Activated CD4-positive, alpha-beta T cell treated with anti-CD3 and anti-CD28 coated beads, Interleukin-2, amount 50 U/mL, for 4 hours (primary cell): ENCODE data around the gene QSOX1.

ENCODE experiments used
- DNase-seq, 2 experiments: peaks; one replicate each; pipeline ENCODE4 v3.0.0-alpha.2; 2020

The QSOX1 gene

GRCh38 chr1:180217006-180217405 is 62.3 kb downstream of the QSOX1 start:
- DNase-seq = no peak

DNA sequence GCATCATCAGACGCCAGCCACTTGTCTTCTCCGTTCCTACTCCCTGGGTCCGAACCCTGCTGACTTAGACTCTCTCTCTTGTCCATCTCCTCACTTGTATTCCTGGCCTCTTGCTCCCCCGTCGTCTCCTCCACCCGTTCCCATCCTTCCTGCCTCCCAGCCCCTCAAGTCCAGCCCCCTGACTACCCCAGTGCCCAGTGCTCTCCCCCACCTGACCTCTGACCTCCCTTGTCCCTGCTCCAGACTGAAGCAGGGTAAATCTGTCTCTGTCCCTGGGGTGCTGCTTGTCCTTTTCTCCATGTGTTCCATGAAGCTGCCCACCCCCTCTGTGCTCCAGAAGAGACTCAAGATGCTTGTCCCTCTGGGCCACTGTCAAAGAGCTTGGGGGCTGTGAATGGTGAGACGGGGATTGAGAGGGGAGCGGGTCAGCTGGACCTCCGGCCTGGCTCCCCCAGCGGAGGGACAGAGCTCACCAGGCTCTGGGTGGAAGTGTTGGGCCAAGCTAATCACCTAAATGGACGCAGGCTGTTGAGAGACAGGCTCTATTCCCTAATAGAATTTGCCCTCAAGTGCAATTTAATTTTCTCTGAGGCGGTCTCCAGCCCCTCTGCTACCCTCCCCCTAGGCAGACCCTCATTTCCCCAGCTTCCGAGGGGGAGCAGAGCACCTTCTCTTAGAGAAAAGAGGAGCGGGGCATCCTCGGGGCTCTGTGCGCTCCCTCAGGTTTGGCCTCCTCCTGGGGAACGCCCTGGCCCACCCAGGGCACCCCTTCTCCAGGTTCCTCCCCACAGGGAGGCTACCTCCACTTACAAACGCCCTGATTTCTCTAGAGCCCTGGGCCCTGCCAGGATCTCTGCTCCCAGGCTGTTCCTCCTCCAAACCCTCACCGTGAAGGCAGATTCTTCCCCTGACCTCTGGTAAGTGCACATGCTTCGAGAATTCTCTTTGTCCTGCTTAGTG is 64.4 kb downstream of the QSOX1 start:
- no peak for DNase-seq

DNA sequence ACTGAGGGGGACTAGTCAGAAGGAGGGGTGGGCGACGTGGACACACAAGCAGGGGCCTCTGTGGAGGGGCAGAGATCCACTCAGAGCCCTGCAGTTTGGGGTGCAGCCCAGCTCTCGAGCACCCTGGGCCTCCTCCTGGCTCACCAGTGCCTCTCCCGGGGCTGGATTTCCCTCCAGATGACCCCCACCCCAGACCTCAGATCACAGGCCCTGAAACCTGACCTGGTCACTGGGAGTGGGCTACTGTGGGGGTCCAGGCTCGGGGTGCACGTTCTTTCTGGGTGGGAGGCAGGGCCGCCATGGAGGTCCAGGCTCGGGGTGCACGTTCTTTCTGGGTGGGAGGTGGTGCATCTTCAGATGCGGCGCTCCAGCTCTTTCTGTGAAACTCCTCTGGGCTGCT is 65.1 kb downstream of the QSOX1 start:
- no peak for DNase-seq

- no peak for DNase-seq
Measured at GRCh38 chr1:180221462-180221861, 66.8 kb downstream of the QSOX1 start.

DNA sequence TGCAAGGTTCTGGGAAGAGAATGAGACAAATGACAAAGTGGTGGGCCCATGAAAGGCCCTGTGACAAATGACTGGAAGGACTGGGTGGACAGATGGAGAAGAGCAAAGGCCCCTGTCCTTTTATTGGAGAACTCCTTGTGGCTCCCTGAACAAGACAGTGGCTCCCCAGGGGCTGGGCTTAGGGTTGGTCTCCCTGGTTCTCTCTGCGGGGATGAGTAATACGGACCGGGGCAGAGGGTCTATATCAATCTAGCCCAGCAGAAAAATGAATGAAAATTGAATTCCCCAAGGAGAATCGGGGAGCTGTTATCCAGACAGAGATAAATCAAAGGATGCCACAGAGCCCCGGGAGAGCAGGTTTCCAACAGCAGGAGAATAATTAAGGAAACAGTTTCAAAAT is 70.2 kb downstream of the QSOX1 start:
- no peak for DNase-seq

DNA sequence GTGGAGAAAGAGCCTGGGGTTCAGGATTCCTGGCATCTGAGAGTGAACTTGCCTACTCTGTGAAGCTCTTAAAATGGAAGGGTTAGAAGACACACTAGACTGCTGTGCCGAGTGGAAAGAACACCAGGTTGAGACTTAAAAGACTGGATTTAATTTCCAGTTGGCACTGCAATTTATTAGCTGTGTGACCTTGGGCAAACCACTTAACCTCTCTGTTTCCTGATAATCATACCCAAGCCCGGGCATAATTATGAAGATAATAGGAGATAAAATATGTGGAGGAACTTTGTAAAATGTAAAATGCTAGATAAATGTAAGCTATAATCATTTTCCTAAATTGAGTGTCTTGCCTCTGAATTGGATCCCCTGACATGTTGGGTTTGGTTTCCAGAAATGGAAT is 70.7 kb downstream of the QSOX1 start:
- no peak for DNase-seq

DNA sequence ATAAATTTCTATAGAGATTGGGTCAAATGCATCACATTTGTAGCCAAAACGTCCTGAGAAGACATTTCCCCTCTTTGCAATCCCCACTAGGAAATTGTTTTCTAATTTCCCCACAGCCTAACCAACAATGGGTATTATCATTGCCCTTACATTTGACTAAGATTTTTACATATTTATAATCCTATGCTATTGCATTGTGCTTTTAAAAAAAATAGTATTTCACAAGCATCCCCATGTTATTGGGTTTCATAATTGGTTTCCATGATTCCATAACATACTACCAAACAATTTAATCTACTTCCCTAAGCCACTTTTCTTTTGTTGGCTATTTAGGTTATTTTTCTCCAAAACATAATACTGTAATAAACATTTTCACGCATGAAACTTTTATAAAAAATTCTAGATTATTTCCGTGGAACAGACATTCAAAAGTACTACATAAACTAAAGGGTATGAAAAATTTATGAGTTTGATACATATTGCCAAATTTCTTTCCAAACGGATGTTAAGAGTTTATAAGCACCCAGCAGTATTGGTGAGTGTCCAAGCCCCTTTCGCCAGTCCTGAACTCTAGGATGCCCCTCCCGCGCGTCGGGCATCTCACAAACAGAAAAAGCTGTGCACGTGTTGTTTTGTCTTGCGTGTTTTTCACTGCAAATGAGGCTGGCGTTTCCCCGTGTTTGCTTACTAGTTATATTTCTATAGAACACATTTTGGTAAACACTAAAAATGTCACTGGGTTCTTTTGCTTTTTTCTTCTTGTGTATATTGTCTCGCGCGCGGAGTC is 73.4 kb downstream of the QSOX1 start:
- DNase-seq = no peak

DNA sequence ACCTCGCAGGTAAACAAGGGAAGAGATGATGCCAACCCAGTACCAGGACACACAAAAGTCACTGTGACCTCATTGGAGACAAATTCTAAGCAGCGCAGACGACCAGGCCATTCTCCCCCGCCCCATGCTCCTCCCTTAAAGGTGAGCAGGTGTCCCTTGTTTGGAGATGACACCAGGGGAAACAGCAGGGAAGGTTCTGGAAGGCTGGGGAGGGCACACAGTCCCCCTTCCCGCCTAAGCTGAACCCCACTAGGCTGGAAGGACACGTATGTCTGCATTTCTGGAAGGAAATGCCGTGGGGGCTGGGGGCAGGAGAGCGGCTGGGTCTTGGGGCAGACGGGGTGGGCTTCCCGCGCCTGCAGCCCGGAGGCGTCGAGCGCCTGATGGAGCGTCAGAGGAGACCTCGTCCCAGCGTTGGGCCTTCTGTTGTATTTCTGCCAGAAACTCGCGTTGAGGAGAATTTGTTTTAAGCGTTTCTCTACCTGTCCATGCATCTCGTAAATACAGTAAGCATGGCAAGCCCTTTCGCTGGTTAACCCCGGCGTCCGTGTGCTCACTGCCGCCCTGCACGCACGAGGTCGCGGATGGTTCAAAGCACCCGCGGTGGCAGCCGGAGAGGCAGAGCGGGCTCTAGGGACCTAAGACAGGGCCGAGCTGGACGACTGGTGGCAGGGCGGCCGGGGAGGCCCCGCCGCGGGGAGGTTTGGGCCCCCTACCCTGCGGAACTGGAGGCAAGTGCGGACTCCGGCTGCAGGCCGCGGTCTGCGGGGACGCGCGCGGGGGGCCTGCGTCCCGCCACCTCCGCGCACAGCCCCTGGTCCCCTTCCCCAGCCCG is 74.2 kb downstream of the QSOX1 start:
- DNase-seq = no peak

- peak in 1 of 2 experiments; percentile 9 for DNase-seq
Measured at GRCh38 chr1:180229483-180230415, 75.1 kb downstream of the QSOX1 start, which contains the start of gene LHX4. LHX4 (plus strand) TSS chr1:180230264; CDS start chr1:180230530, 266 bp downstream.

DNA sequence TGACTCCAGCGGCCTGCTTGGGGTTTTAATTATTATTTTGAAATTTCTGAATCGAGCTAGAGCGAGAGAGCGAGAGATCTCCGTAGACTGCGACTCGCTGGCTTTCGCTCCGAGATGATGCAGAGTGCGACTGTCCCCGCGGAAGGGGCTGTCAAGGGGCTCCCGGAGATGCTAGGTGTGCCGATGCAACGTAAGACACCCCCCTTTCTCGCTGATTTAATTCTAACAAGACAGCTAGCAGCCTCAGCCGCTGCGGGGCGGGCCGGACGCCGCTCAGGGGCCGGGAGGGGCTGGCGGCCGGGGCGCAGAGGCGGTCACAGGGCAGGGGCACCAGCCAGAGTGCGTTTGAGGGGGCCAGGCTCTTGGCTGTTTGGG is 75.7 kb downstream of the QSOX1 start:
- DNase-seq = no peak

DNA sequence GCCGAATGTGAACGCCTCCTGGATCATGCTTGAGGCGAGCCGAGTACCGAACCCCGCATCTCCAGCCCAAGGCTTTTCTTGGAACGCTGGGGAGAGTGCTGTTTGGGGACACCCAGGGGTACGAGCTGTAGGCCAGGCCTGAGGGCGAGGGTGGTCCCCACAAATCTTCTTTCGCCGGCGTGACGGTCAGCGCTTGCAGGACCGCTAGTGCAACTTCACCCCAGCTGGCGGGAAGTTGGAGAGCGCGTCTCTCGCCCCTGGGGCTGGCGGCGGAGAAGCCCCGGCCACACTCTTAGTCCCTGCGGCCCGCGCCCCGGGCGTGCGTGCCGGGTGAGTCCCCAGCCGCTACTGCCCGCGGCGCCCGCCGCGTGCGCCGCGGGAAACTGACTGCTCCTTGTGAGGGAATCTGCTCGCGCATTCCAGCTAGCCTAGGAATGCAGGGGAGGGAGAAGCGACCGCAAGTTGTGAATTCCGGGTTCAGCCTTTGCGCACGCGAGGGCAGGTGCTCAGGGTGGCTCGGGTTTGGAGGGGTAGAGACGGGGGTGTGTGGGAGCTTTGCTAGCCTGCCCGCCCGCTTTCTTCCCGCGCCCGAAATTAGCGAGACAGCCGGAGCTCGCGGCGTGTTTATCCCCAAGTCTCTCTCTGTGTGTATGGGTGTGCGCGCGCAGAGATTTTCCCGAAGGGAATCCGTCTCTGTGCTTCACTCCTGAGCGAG is 76.3 kb downstream of the QSOX1 start:
- DNase-seq = no peak

- no peak for DNase-seq
Measured at GRCh38 chr1:180231506-180231921, 76.8 kb downstream of the QSOX1 start.

DNA sequence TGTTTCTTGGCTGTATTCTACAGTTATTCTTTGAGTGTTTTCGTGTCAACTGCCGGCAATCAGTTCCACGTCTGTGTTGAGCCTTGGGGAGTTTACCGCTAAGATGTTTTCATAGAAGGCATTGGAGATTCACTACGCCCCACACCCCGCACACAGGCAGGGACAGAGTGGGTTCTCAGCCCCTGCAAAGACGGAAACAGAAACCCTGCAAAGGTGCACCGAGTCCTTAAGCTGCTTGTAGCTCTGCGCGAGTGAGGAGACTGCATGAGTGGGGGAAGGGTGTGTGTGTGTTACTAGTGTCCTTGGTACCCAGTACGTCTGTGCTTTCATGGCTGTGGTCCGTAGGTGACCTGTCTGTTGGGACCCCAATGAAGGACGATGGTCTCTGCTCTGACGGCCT is 77.3 kb downstream of the QSOX1 start:
- no peak for DNase-seq

DNA sequence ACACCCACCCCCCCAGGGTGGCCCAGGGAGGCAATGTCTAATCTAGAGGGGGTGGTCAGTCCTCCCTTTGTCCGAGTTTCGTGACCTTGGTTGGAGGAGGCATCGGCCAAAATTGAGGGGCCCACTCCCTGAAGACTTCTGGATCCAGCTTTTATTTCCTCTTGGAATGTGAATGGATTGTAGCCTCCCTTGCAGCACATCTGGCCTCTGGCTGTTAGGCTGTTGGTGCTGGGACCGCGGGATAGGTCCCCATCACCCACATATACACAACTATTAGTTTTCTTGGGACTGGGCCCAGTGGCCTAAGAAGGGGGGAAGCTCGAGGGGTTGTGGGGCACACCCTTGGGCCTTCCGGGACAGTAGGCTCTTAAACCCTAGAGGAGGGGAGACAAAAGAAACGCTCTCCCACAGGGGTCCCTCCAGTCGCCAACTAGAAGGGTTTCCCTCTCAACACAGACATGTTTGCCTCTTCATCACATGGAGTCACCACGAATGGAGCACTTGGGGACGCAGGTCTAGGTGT is 77.9 kb downstream of the QSOX1 start:
- no peak for DNase-seq

- no peak for DNase-seq
Measured at GRCh38 chr1:180233191-180234011, 78.7 kb downstream of the QSOX1 start.

DNA sequence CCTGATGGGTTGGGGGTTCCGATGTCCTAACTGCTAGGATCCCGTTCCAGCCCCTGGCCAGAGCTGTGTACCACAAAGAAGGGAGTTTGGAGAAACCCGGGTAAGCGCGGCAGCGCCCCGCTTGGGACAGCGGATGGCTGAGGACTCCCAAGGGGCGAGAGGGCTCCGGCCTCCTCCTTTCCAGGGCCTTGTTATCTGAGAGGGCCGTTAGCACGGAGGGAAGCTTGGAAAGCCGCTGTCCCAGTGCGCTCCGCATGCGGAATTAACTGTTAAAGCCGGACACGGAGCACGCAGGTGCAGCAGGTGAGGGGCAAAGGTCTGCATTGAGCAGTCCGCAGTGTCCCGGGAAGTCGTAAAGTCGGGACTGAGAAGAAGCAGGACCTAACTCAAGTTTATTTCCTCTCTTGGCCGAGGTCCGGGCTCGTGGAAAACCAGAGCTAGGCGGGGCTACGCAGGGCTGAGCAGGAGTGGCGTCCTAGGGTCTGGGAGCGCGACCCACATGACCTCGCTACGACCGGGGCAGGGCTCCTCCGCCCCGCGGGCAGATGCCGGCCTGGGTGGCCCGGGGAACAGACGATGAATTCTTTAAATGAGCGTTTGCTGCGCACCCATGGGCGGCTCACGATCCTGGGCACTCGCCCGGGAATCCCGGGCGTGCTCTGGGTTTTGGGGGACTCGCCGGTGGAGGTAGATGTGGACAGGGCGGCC is 79.9 kb downstream of the QSOX1 start:
- no peak for DNase-seq

DNA sequence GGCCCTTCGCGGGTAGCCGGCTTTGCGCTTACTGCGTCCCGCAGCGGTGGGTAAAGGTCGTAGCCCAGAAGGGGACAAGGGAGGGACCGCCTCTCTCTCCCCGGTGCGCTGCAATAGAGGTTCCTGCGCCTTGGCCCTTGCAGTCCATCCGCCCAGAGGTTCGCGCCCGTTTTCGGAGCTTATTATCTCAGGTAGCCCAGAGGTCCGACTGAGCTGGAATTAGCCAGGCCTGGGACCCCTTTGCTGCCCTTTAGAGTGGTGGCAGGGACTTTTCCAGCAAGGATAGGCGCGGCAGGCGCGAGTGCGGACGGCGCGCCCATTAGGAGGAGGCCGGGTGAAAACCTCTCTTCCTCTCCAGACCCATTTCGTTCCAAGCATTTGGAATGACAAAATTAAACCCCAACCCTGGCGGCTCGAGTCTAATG is 80.4 kb downstream of the QSOX1 start:
- no peak for DNase-seq

GRCh38 chr1:180235502-180236239 is 81.0 kb downstream of the QSOX1 start:
- no peak for DNase-seq
